ENCODE measurements around the gene CDPF1.

DNA sequence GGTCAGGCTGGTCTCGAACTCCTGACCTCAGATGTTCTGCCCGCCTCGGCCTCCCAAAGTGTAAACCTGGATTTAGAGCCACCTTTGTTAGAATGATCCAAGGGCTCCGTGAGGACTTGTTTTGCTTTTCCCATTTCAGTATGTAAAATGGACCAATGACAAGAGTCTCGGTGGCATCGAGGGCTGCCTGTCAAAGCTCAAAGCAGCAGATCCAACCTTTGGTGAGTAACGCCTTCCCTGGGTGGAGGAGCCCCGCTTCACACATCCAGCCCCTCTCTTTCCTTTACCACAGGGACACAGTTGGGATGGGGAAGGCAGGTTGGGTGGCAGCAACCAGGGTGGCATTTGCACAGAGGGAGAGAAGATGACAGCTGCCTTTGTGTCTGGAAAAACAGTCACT lies 22.1 kb upstream of the CDPF1 start:
- TF ChIP-seq CTCF (IDR thresholded peaks at IDR 0.05): no peak
- no peak for TF ChIP-seq EZH2 (IDR thresholded peaks at IDR 0.05; ENCODE audit: borderline replicate concordance, insufficient read depth, low read depth, low read length, poor library complexity, severe bottlenecking)
